ENCODE data around the gene CLK2. TPM values are rescaled to one million over a fixed set of nuclear protein-coding genes. Genes with fewer than 3 reads are reported as not detected.

Gene CLK2
- total and polyA plus RNA-seq, 3 donors (not counting 1 experiment from before 2014, with no cell fraction given): 21.5 to 41.5 (median 36.1) TPM

Other genes starting within 250 kb of the CLK2 start
- under 1 TPM; 0.33 to 0.66 TPM for gene DCST2, start 239.7 kb downstream of the CLK2 start, total RNA-seq
- 0.15 TPM for gene DCST2, start 239.7 kb downstream of the CLK2 start, polyA plus RNA-seq
- gene DCST1, start 239.7 kb downstream of the CLK2 start, total RNA-seq: not detected
- not detected for gene DCST1, start 239.7 kb downstream of the CLK2 start, polyA plus RNA-seq
- 100 to 1,000 TPM; 111 to 127 TPM for gene ADAM15, start 222.2 kb downstream of the CLK2 start, total RNA-seq
- gene ADAM15, start 222.2 kb downstream of the CLK2 start, polyA plus RNA-seq: 129 TPM
- 1 to 10 TPM; 5.0 to 5.8 TPM for gene EFNA4, start 209.8 kb downstream of the CLK2 start, total RNA-seq
- 8.4 TPM for gene EFNA4, start 209.8 kb downstream of the CLK2 start, polyA plus RNA-seq
- gene EFNA3, start 194.7 kb downstream of the CLK2 start, total RNA-seq: 1 to 10 TPM; 2.2 to 4.0 TPM
- 3.7 TPM for gene EFNA3, start 194.7 kb downstream of the CLK2 start, polyA plus RNA-seq
- gene EFNA1, start 145.6 kb downstream of the CLK2 start, total RNA-seq: 10 to 100 TPM; 21.5 to 54.0 TPM
- gene EFNA1, start 145.6 kb downstream of the CLK2 start, polyA plus RNA-seq: 28.8 TPM
- 10 to 100 TPM; 31.3 to 40.2 TPM for gene SLC50A1, start 137.7 kb downstream of the CLK2 start, total RNA-seq
- 54.8 TPM for gene SLC50A1, start 137.7 kb downstream of the CLK2 start, polyA plus RNA-seq
- 10 to 100 TPM; 27.2 to 67.9 TPM for gene DPM3, start 133.0 kb downstream of the CLK2 start, total RNA-seq
- gene DPM3, start 133.0 kb downstream of the CLK2 start, polyA plus RNA-seq: 76.4 TPM
- gene KRTCAP2, start 100.2 kb downstream of the CLK2 start, total RNA-seq: 100 to 1,000 TPM in 1 of 2 donors, 10 to 100 TPM in 1; 62.7 to 177 TPM
- gene KRTCAP2, start 100.2 kb downstream of the CLK2 start, polyA plus RNA-seq: 188 TPM
- gene TRIM46, start 99.7 kb downstream of the CLK2 start, total RNA-seq: 1 to 10 TPM; 5.0 to 5.2 TPM
- gene TRIM46, start 99.7 kb downstream of the CLK2 start, polyA plus RNA-seq: 2.0 TPM
- 10 to 100 TPM; 14.8 to 28.0 TPM for gene THBS3, start 65.6 kb downstream of the CLK2 start, total RNA-seq
- gene THBS3, start 65.6 kb downstream of the CLK2 start, polyA plus RNA-seq: 10.8 TPM
- gene MTX1, start 64.8 kb downstream of the CLK2 start, total RNA-seq: 10 to 100 TPM; 34.2 to 49.3 TPM
- gene MTX1, start 64.8 kb downstream of the CLK2 start, polyA plus RNA-seq: 82.0 TPM
- gene ENTREP3, start 18.0 kb downstream of the CLK2 start, total RNA-seq: 10 to 100 TPM; 10.0 to 66.1 TPM
- gene ENTREP3, start 18.0 kb downstream of the CLK2 start, polyA plus RNA-seq: 18.4 TPM
- gene SCAMP3, start 11.1 kb downstream of the CLK2 start, total RNA-seq: 10 to 100 TPM; 36.7 to 57.7 TPM
- gene SCAMP3, start 11.1 kb downstream of the CLK2 start, polyA plus RNA-seq: 90.5 TPM
- gene HCN3, start 4.0 kb upstream of the CLK2 start, total RNA-seq: 1 to 10 TPM; 1.3 to 4.8 TPM
- 3.0 TPM for gene HCN3, start 4.0 kb upstream of the CLK2 start, polyA plus RNA-seq
- gene PKLR, start 27.9 kb upstream of the CLK2 start, total RNA-seq: not detected
- 0.02 TPM for gene PKLR, start 27.9 kb upstream of the CLK2 start, polyA plus RNA-seq
- gene FDPS, start 35.4 kb upstream of the CLK2 start, total RNA-seq: 100 to 1,000 TPM; 180 to 795 TPM
- 859 TPM for gene FDPS, start 35.4 kb upstream of the CLK2 start, polyA plus RNA-seq
- 10 to 100 TPM; 22.5 to 33.8 TPM for gene RUSC1, start 47.4 kb upstream of the CLK2 start, total RNA-seq
- 45.2 TPM for gene RUSC1, start 47.4 kb upstream of the CLK2 start, polyA plus RNA-seq

All from mammary epithelial cell (primary cell).